Subcutaneous adipose tissue (tissue), 4 donors: ENCODE data around the gene CELSR1. TPM values are rescaled to one million over a fixed set of nuclear protein-coding genes. Genes with fewer than 3 reads are reported as not detected.

Source experiments
- total RNA-seq, 4 donors: library from RNA; depleted of rRNA; stranded (reverse); fragments of >200 nt; gene quantifications; one replicate each; pipeline ENCODE4 v1.1.0, GENCODE V29; 2016
- TF ChIP-seq, protein P1 (sequence below): fragments of 450-650 bp; IDR thresholded peaks from one replicate; pipeline ENCODE4 v1.5.1; 2016; ENCODE audit warnings: low read depth, mild to moderate bottlenecking, control low read depth, antibody characterized with exemption, moderate library complexity

Gene CELSR1
- total RNA-seq, 4 donors from 2014 or later: 0.16 to 5.6 (median 1.5) TPM

DNA sequence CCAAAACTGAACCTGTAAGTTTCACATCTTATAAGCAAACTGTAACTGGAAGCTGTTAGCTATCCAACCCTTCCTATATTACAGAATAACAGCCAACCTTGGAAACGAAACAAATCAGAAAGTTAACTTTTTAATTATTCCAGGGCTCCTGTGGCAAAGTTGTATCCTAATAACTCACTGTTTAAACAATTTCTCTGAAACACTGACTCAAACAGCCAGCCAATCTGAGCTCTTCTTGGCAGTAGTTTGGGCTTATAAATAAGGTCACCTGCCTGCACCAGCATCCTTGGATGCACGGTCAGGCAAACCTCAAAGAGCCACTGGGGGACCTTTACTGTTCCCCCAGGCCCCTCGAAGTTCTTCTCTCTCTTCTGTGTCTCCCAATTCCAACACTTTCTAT, 5.0 kb downstream of the CELSR1 start:
- TF ChIP-seq, protein P1, sequence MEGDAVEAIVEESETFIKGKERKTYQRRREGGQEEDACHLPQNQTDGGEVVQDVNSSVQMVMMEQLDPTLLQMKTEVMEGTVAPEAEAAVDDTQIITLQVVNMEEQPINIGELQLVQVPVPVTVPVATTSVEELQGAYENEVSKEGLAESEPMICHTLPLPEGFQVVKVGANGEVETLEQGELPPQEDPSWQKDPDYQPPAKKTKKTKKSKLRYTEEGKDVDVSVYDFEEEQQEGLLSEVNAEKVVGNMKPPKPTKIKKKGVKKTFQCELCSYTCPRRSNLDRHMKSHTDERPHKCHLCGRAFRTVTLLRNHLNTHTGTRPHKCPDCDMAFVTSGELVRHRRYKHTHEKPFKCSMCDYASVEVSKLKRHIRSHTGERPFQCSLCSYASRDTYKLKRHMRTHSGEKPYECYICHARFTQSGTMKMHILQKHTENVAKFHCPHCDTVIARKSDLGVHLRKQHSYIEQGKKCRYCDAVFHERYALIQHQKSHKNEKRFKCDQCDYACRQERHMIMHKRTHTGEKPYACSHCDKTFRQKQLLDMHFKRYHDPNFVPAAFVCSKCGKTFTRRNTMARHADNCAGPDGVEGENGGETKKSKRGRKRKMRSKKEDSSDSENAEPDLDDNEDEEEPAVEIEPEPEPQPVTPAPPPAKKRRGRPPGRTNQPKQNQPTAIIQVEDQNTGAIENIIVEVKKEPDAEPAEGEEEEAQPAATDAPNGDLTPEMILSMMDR: no peak

DNA sequence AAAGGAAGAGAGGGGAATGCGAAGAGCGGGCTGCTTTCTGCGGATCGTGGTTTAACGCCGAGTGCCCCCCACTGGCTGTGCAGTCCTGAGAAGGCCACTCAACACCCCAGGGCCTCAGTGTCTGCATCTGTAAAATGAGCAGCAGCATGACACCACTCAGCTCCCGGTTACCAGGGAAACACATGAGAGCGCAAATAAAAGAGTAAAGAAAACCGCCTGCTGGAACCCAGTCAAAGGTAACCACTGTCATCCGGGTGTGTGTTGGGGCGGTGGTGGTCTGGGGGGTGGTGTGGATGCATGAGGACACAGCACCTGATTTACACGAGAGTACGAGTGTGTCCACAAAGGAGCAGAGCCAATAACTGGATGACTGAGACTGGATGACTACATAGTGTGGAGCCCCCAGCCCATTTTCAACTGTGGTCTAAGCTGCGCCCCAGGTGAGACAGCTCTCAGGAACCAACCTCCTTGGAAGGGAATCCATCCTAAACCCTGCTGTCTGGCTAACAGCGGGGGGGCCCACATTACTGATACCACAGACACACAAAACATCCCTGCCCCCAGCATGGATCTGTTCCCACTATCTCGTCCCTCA, 5.7 kb downstream of the CELSR1 start:
- TF ChIP-seq, protein P1: no peak

DNA sequence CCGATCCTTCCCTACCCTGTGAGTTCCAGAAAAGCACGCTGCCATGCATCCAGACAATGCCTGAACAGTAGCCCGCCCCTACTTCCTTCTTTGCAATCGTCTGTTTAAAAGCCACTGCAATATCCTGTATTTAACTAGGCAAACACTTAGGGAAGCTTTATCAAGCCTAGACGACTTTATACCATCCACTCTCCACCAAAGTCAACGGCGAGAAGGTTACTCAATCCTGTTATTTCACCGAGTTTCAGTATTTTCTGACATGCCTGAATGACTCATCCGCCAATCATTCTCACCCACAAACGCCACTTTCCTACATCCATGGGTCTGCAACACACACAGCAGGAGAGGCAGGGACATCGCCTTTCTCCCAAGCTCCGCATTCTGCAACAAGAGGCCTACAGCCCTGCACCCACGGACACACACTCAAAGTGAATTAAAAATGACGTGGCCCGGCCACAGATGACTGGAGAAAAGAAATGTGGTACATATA, 9.3 kb downstream of the CELSR1 start:
- TF ChIP-seq, protein P1: no peak

DNA sequence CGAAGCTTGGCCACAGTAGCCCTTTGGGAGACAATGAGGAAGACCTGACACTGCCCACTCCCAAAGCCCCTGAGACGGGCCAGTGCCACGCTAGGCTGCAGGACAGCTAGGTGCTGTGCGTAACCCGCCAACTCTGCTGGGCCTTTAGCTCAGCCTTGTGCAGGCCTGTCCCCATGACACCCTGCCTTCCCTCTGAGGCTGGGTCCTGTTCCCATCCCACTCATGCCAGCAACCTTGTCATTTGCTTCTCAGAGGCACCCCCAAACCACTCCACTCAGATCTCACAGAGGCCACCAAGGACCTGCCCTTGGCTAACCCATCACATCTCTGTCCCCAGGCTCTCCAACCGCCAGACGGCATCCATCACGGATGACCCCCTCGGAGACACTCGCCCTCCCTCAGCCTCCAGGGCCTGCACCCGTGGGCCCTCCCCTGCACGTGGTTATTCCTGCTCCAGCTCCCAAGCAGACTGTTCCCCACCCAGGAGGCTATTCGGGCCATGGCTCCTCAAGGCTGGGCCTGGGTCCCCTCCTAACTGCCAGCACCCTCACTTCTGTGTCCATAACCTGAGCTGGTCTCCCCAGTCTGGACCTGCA, 11.1 kb downstream of the CELSR1 start:
- TF ChIP-seq, protein P1: no peak

DNA sequence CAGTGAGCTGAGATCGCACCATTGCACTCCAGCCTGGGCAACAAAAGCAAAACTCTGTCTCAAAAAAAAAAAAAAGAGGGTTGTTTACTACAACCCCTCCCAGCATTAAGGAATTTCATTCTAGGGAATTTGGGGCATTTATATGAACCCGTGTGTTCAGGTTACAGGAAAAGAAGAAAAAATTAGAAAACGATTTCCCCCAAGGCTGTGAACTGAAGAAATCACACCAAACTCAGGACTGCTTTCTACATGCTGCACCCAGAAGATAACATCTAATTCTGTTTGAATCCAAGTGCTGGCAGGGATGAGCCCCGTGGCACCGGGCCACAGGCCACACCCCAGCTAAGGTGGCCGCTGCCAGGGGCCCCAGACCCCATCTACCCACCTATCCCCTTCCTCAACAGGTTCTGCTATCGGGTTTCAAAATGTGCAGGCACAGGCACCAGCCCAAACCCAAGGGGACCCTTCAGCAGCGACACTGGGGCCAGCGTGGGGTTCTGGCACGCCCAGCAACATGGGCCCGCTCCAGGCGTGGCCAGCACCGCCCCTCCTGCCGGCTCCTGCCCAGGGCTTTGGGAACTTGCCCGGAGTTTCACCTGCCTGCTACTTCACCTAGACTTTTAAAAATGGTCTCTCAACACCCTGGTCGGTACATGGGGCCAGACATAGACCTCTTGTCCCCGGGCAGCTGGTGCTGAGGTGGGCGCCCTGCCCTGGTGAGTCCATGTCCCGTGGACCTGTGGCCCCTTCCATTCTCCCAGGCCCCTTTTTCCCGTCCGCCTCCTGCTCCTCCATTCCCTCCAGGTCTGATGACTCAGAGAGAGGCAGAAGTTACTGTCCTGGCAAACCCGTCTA, 11.8 kb downstream of the CELSR1 start:
- TF ChIP-seq, protein P1: no peak

DNA sequence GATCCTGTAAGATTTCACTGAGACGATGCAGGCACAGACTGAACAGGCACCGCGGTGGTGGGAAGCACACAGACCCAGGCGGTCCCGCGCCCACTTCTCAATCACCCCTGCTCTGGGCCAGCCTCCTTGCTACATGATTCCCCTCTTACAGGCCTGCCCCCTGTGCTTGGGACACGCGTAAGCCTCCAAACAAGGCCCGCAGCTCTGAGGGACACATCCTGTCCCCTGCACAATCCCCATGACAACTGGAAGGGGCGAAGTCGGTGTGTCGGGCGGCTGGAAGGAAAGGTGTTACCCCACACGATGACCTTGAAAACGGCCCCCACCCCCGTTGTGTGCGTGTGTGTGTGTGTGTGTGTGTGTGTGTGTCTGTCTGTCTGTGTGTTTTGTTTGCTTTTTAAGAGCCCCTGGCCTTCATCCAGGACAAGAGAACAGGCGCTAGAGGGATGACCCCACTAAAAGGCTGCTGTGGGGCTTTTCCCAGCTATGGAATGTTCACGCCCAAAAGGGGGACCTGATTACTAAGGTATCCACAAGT, 13.1 kb downstream of the CELSR1 start:
- TF ChIP-seq, protein P1: no peak

DNA sequence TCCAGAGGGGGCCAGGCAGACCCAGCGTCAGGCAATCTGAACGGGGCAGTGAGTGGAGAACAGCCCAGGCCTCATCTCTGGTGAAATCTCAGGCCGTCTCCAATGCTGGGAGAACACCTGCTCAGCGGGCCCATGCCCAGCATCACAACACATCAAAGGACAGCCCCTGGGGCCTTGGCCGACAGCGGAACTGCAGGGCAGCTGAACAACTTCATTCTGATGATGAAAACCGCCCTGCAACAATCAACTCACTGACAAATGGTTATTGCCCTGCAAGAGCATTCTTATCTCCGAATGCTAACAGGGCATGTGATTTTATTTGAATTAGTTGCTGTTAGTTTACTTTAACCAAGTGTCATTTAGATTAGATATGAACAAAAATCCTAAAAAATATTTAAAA, 14.6 kb downstream of the CELSR1 start:
- TF ChIP-seq, protein P1: no peak
